Measurements from ENCODE around the gene UXS1. TPM values are rescaled to one million over a fixed set of nuclear protein-coding genes. Genes with fewer than 3 reads are reported as not detected.

The UXS1 gene
- total and polyA plus RNA-seq, 9 of the 15 experiments (the other 6 are each of a cell fraction or from before 2014, with no cell fraction given) = 5.8 to 25.8 (median 15.0) TPM

- POLR2A ChIA-PET = no interaction called here
Observed at GRCh38 chr2:106165561-106165960, 28.5 kb downstream of the UXS1 start.

More at GRCh38 chr2:106165561-106165960, 28.5 kb downstream of the UXS1 start:
- H3K9me1 ChIP-seq (ENCODE audit: control insufficient read depth, insufficient read depth, low read length) = no peaks in the 10 kb centered on the region
- DNase-seq (ENCODE audit: extremely low read depth in 1 of 4, low spot score in 3 of 4) = no peak
- H3K4me3 ChIP-seq = no peak overlapping the region
- peaks cover 10% of the 10 kb centered on the region; the same call in 2 of the 3 replicates for H3K79me2 ChIP-seq (ENCODE audit: control insufficient read depth, insufficient read depth, low read length)
- H3K27ac ChIP-seq (ENCODE audit: extremely low read depth, low read depth, low read length) = no peak overlapping the region
- no TSS peak for BruUV-seq (replicated peaks)
- no peak for TF ChIP-seq BCL6 (CRISPR knock-in tag; IDR thresholded peaks at IDR 0.05)
- TF ChIP-seq CEBPG (CRISPR knock-in tag; IDR thresholded peaks at IDR 0.05) = no peak
- TF ChIP-seq CEBPG (tag; conservative IDR thresholded peaks at IDR 0.05 in 1 of 2, IDR thresholded peaks at IDR 0.05 in 1 of 2) = no peak
- no peak for TF ChIP-seq ZBTB40 (IDR thresholded peaks at IDR 0.05)
- no peak for TF ChIP-seq ZBTB40 (CRISPR knock-in tag; IDR thresholded peaks at IDR 0.05)
- TF ChIP-seq E2F6 (IDR thresholded peaks at IDR 0.05; ENCODE audit: borderline replicate concordance in 1 of 2, extremely low read depth in 1 of 2, insufficient read depth in 1 of 2, insufficient read length in 1 of 2, low read depth in 1 of 2, low read length in 1 of 2, poor library complexity in 1 of 2, severe bottlenecking in 1 of 2) = no peak
- TF ChIP-seq ZNF41 (CRISPR knock-in tag; conservative IDR thresholded peaks at IDR 0.05) = no peak
- no peak for TF ChIP-seq ZKSCAN8 (CRISPR knock-in tag; IDR thresholded peaks at IDR 0.05)
- no peak for TF ChIP-seq MTA2 (IDR thresholded peaks at IDR 0.05; ENCODE audit: low read depth)
- H3K9ac ChIP-seq (ENCODE audit: insufficient read depth in 1 of 2, low read depth in 2 of 2, low read length in 2 of 2) = no peak overlapping the region
- FAIRE-seq = no peak
- peaks cover 0 to 5% of the 10 kb centered on the region in 2 experiments; a peak in 3 of 5 replicates for H3K4me1 ChIP-seq (replicated peaks in 1 of 2; ENCODE audit: control insufficient read depth in 2 of 2, insufficient read depth in 2 of 2, low read length in 2 of 2)
- WGBS (ENCODE audit: insufficient coverage, low coverage, missing lambda C conversion rate) = 88% methylated on average over 5 of the region's 6 CpGs
- CTCF ChIA-PET (ENCODE audit: low intra/inter-chr PET ratio) = no interaction called here
- peaks cover 34% of the 10 kb centered on the region; the same call in 2 of the 3 replicates for H3K36me3 ChIP-seq (ENCODE audit: control insufficient read depth, insufficient read depth, low read length)
- ATAC-seq = no peak
- intact Hi-C loops (cut with micrococcal nuclease) = no loop called here
- no peaks in the 10 kb centered on the region for H3K27me3 ChIP-seq (ENCODE audit: control insufficient read depth in 2 of 2, insufficient read depth in 2 of 2, low read length in 2 of 2)
- in situ Hi-C loops (cut with MboI) = no loop called here
- no peak overlapping the region for H2AFZ ChIP-seq (ENCODE audit: low read depth, low read length)
- H3K4me2 ChIP-seq (ENCODE audit: insufficient read depth, low read length) = no peak overlapping the region
- H4K20me1 ChIP-seq (replicated peaks; ENCODE audit: control insufficient read depth, insufficient read depth, low read length) = no peaks in the 10 kb centered on the region
- H3K9me3 ChIP-seq (replicated peaks; ENCODE audit: control insufficient read depth, insufficient read depth, low read depth, low read length) = no peaks in the 10 kb centered on the region

Data from K562 (cell line).